ENCODE measurements around the gene PRTN3.

GRCh38 chr19:892894-893689 is 52.3 kb downstream of the PRTN3 start, which contains the start of the genes MED16 and RNU6-9:
- TF ChIP-seq ZNF274 (IDR thresholded peaks at IDR 0.05; ENCODE audit: low read depth, low read length) (no peak), SUZ12 (IDR thresholded peaks at IDR 0.05; ENCODE audit: extremely low read depth, insufficient read depth, insufficient read length) (no peak), YY1 (IDR thresholded peaks at IDR 0.05; ENCODE audit: insufficient read depth, insufficient read length) (peak; percentile 59)
